HepG2 (cell line): ENCODE data around the gene CHAF1B. TPM values are rescaled to one million over a fixed set of nuclear protein-coding genes. Genes with fewer than 3 reads are reported as not detected.

ENCODE experiments used
- ATF5 ChIP-seq: sonication (generic); formaldehyde crosslinking; IDR thresholded peaks from 2 replicates; pipeline ENCODE4 v1.4.0; 2020; ENCODE audit warnings: mild to moderate bottlenecking, low read depth, missing genetic modification reagents
- DNMT1 ChIP-seq: sonication (generic); formaldehyde crosslinking; IDR thresholded peaks from 2 replicates; pipeline ENCODE4 v1.5.1; 2020; ENCODE audit warnings: mild to moderate bottlenecking, missing genetic modification reagents
- DR1 ChIP-seq: sonication (generic); formaldehyde crosslinking; IDR thresholded peaks from 2 replicates; pipeline ENCODE4 v1.8.0; 2021; ENCODE audit warnings: mild to moderate bottlenecking, missing genetic modification reagents, inconsistent platforms
- KLF11 ChIP-seq: IDR thresholded peaks from 2 replicates; pipeline ENCODE4 v1.6.1; 2016; ENCODE audit warnings: missing compliant biosample characterization
- NFAT5 ChIP-seq: sonication (generic); formaldehyde crosslinking; IDR thresholded peaks from 2 replicates; pipeline ENCODE4 v1.4.0; 2020; ENCODE audit warnings: missing genetic modification reagents
- NFE2L1 ChIP-seq: sonication (generic); formaldehyde crosslinking; IDR thresholded peaks from 2 replicates; pipeline ENCODE4 v1.4.0; 2020; ENCODE audit warnings: missing genetic modification reagents, mild to moderate bottlenecking, borderline replicate concordance
- NPAS2 ChIP-seq: sonication (generic); formaldehyde crosslinking; IDR thresholded peaks from 2 replicates; pipeline ENCODE4 v1.8.0; 2022; ENCODE audit warnings: mild to moderate bottlenecking, missing genetic modification reagents, borderline replicate concordance
- SETDB1 ChIP-seq: sonication (generic); formaldehyde crosslinking; IDR thresholded peaks from 2 replicates; pipeline ENCODE4 v1.5.1; 2020; ENCODE audit warnings: missing genetic modification reagents, mild to moderate bottlenecking, borderline replicate concordance
- XBP1 ChIP-seq: sonication (generic); formaldehyde crosslinking; IDR thresholded peaks from 2 replicates; pipeline ENCODE4 v1.5.0; 2020; ENCODE audit warnings: missing genetic modification reagents
- ZBTB40 ChIP-seq, 2 experiments: fragments of 450-650 bp in 1 of 2; sonication (generic) in 1 of 2; formaldehyde crosslinking in 1 of 2; IDR thresholded peaks; 2 replicates each; pipeline versions ENCODE4 v1.6.1 to v1.8.0; 2016 to 2022; ENCODE audit warnings: antibody characterized with exemption in 1 of 2, mild to moderate bottlenecking in 1 of 2, missing genetic modification reagents in 1 of 2
- ZNF512B ChIP-seq: sonication (generic); formaldehyde crosslinking; IDR thresholded peaks from 2 replicates; pipeline ENCODE4 v1.5.1; 2020; ENCODE audit warnings: missing genetic modification reagents, mild to moderate bottlenecking, borderline replicate concordance
- polyA plus RNA-seq, 8 experiments: library from polyadenylated mRNA; depleted of rRNA in 3 of 8; stranded (reverse) in 7 of 8; unstranded in 1 of 8; fragments of >200 nt; fragmentation: Illumina TruSeq in 4 of 8; extraction: Trizol in 4 of 8; gene quantifications; 2 replicates each; pipeline versions ENCODE4 v1.2.1 to v1.2.3, GENCODE V29; 2011 to 2016; ENCODE audit warnings: low read depth in 4 of 8, missing spikeins in 1 of 8, mixed read lengths in 1 of 8; ENCODE audit not compliant: insufficient read depth in 1 of 8
- total RNA-seq, 5 experiments: library from RNA; depleted of rRNA; stranded (reverse); fragments of >200 nt; fragmentation: Illumina TruSeq; extraction: Trizol; gene quantifications; 2 replicates each; pipeline ENCODE4 v1.2.3, GENCODE V29; 2016; ENCODE audit warnings: low read depth in 1 of 5

Gene CHAF1B
- total and polyA plus RNA-seq, 2 of the 13 experiments (the other 11 are each of a cell fraction or from before 2014, with no cell fraction given), result 5.1 to 14.1 TPM

- TF ChIP-seq ATF5 (CRISPR knock-in tag) (no peak), XBP1 (CRISPR knock-in tag) (no peak), SETDB1 (CRISPR knock-in tag) (no peak), ZBTB40 (IDR thresholded peaks at IDR 0.05) (no peak), ZBTB40 (CRISPR knock-in tag; IDR thresholded peaks at IDR 0.05) (no peak), KLF11 (CRISPR knock-in tag) (no peak), NFAT5 (CRISPR knock-in tag) (no peak), NPAS2 (CRISPR knock-in tag) (no peak), DNMT1 (CRISPR knock-in tag) (no peak), DR1 (CRISPR knock-in tag) (no peak), NFE2L1 (no peak), ZNF512B (CRISPR knock-in tag) (no peak)
These were observed 35.9 kb upstream of the CHAF1B start (continued) for GRCh38 chr21:36349315-36349714.
